ENCODE results near the gene NR2F6.

GRCh38 chr19:17205237-17206140, 40.2 kb downstream of the NR2F6 start:
- TF ChIP-seq, protein P1, sequence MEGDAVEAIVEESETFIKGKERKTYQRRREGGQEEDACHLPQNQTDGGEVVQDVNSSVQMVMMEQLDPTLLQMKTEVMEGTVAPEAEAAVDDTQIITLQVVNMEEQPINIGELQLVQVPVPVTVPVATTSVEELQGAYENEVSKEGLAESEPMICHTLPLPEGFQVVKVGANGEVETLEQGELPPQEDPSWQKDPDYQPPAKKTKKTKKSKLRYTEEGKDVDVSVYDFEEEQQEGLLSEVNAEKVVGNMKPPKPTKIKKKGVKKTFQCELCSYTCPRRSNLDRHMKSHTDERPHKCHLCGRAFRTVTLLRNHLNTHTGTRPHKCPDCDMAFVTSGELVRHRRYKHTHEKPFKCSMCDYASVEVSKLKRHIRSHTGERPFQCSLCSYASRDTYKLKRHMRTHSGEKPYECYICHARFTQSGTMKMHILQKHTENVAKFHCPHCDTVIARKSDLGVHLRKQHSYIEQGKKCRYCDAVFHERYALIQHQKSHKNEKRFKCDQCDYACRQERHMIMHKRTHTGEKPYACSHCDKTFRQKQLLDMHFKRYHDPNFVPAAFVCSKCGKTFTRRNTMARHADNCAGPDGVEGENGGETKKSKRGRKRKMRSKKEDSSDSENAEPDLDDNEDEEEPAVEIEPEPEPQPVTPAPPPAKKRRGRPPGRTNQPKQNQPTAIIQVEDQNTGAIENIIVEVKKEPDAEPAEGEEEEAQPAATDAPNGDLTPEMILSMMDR (IDR thresholded peaks at IDR 0.05): peak in 2 of 3 donors; percentile 66 to 69
- TF ChIP-seq POLR2A (IDR thresholded peaks at IDR 0.05) (no peak), POLR2AphosphoS5 (IDR thresholded peaks at IDR 0.05) (no peak)
